GM08714 (cell line): Measurements from ENCODE around the gene CRTAC1.

ENCODE experiments used
- H3K4me3 ChIP-seq: fragments of 200-500 bp; sonication (Bioruptor generic); 2 replicates; pipeline ENCODE4 v1.5.1; 2014; ENCODE audit warnings: mild to moderate bottlenecking, low read length, inconsistent platforms
- ZNF274 ChIP-seq: IDR thresholded peaks from 2 replicates; pipeline ENCODE4 v1.6.1; 2012; ENCODE audit warnings: mild to moderate bottlenecking, low read depth, low read length

The CRTAC1 gene

GRCh38 chr10:98030093-98030821 lies at the start of gene CRTAC1:
TSS of gene CRTAC1 (minus strand) at chr10:98030621. CDS start at chr10:98030472, 149 bp downstream.
- TF ChIP-seq ZNF274: no peak
- H3K4me3 ChIP-seq: no peak within 1 kb of the TSS

- no peak overlapping the region for H3K4me3 ChIP-seq
- TF ChIP-seq ZNF274: no peak
Observed at GRCh38 chr10:98078774-98079173, 48.4 kb upstream of the CRTAC1 start.

- H3K4me3 ChIP-seq: no peak overlapping the region
- no peak for TF ChIP-seq ZNF274
Observed at GRCh38 chr10:98077223-98077622, 46.8 kb upstream of the CRTAC1 start.

- H3K4me3 ChIP-seq: no peak overlapping the region
- no peak for TF ChIP-seq ZNF274
Observed at GRCh38 chr10:98076086-98076485, 45.7 kb upstream of the CRTAC1 start.

GRCh38 chr10:98074315-98074911 lies 44.0 kb upstream of the CRTAC1 start:
- no peak for TF ChIP-seq ZNF274
- H3K4me3 ChIP-seq: no peak overlapping the region

GRCh38 chr10:98067165-98067564 lies 36.7 kb upstream of the CRTAC1 start:
- no peak for TF ChIP-seq ZNF274
- no peak overlapping the region for H3K4me3 ChIP-seq

- H3K4me3 ChIP-seq: no peak overlapping the region
- no peak for TF ChIP-seq ZNF274
Observed at GRCh38 chr10:98063740-98064027, 33.3 kb upstream of the CRTAC1 start.

- no peak for TF ChIP-seq ZNF274
- H3K4me3 ChIP-seq: no peak overlapping the region
Observed at GRCh38 chr10:98062424-98062823, 32.0 kb upstream of the CRTAC1 start.

- H3K4me3 ChIP-seq: no peak overlapping the region
- no peak for TF ChIP-seq ZNF274
Observed at GRCh38 chr10:98060079-98060478, 29.7 kb upstream of the CRTAC1 start.

GRCh38 chr10:98058295-98058694 lies 27.9 kb upstream of the CRTAC1 start:
- no peak for TF ChIP-seq ZNF274
- no peak overlapping the region for H3K4me3 ChIP-seq

- no peak overlapping the region for H3K4me3 ChIP-seq
- no peak for TF ChIP-seq ZNF274
Observed at GRCh38 chr10:98055841-98056516, 25.6 kb upstream of the CRTAC1 start.

- TF ChIP-seq ZNF274: no peak
Observed at GRCh38 chr10:98047009-98047741, 16.8 kb upstream of the CRTAC1 start.

GRCh38 chr10:98045785-98046389 lies 15.5 kb upstream of the CRTAC1 start:
- H3K4me3 ChIP-seq: no peak overlapping the region
- TF ChIP-seq ZNF274: no peak

More at GRCh38 chr10:98047009-98047741, 16.8 kb upstream of the CRTAC1 start:
- H3K4me3 ChIP-seq: no peak overlapping the region
